DND-41 (cell line): ENCODE results near the gene SLC8A3.

Source experiments
- EZH2 ChIP-seq: IDR thresholded peaks from 3 replicates; pipeline ENCODE4 v1.6.1; 2012; ENCODE audit warnings: borderline replicate concordance, low read depth, mild to moderate bottlenecking, moderate library complexity, low read length, inconsistent platforms; ENCODE audit not compliant: severe bottlenecking
- TF ChIP-seq, protein P1 (sequence below): IDR thresholded peaks from 2 replicates; pipeline ENCODE4 v1.5.1; 2012; ENCODE audit warnings: borderline replicate concordance, low read length, moderate library complexity, mild to moderate bottlenecking; ENCODE audit not compliant: poor library complexity, severe bottlenecking; ENCODE audit errors: extremely low read depth

DNA sequence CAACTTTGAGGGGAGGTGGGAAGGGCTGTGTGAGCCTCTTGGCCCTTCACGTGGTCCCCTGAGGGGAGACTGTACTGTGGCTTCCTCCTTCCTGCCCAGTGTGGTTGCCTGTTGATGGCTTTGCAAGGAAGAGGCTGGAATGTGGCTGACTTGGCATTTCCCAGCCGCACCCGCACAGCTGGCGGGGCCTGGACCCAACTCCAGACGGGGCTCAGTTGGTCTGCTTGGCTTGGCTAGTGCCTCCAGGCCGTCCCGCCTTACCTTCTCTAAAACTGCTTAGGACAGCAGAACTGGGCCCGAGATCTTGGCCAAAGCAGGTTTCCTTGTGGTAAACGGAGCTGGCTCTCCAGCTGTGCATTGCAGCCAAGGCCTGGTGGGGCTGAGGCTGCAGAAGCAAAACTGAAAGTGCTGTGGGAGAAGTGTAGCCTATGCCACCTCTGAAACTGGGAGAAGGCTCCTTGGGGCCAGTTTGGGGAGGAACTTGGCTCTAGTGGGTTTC lies 170.0 kb downstream of the SLC8A3 start:
- TF ChIP-seq, protein P1, sequence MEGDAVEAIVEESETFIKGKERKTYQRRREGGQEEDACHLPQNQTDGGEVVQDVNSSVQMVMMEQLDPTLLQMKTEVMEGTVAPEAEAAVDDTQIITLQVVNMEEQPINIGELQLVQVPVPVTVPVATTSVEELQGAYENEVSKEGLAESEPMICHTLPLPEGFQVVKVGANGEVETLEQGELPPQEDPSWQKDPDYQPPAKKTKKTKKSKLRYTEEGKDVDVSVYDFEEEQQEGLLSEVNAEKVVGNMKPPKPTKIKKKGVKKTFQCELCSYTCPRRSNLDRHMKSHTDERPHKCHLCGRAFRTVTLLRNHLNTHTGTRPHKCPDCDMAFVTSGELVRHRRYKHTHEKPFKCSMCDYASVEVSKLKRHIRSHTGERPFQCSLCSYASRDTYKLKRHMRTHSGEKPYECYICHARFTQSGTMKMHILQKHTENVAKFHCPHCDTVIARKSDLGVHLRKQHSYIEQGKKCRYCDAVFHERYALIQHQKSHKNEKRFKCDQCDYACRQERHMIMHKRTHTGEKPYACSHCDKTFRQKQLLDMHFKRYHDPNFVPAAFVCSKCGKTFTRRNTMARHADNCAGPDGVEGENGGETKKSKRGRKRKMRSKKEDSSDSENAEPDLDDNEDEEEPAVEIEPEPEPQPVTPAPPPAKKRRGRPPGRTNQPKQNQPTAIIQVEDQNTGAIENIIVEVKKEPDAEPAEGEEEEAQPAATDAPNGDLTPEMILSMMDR: no peak
- TF ChIP-seq EZH2: no peak
